ENCODE measurements around the gene PIK3C2B. TPM values are rescaled to one million over a fixed set of nuclear protein-coding genes. Genes with fewer than 3 reads are reported as not detected.
"Not testable (repeated sequence)": the region's sequence is repeated elsewhere in the genome, so short reads cannot be mapped to it uniquely, and the experiment has no call there.

Gene PIK3C2B
- polyA plus RNA-seq, 4 donors: 14.3 to 25.6 (median 17.5) TPM

- no peak for DNase-seq (ENCODE audit: low read depth in 4 of 4, low spot score in 3 of 4)
Measured at GRCh38 chr1:204509186-204509635, 14.6 kb upstream of the PIK3C2B start.

- peak in 1 of 4 donors; percentile 58 for DNase-seq (ENCODE audit: low read depth in 4 of 4, low spot score in 3 of 4)
Measured at GRCh38 chr1:204507317-204508105, 12.9 kb upstream of the PIK3C2B start.

- DNase-seq (ENCODE audit: low read depth in 4 of 4, low spot score in 3 of 4): peak; percentile 91 to 93 (median 92)
Measured at GRCh38 chr1:204506969-204507316, 12.3 kb upstream of the PIK3C2B start.

- peak in 2 of 4 donors; percentile 75 for DNase-seq (ENCODE audit: low read depth in 4 of 4, low spot score in 3 of 4)
Measured at GRCh38 chr1:204506201-204506968, 11.8 kb upstream of the PIK3C2B start.

GRCh38 chr1:204505674-204506200 is 11.1 kb upstream of the PIK3C2B start:
- DNase-seq (ENCODE audit: low read depth in 4 of 4, low spot score in 3 of 4): no peak

GRCh38 chr1:204503913-204504519 is 9.4 kb upstream of the PIK3C2B start:
- no peak for DNase-seq (ENCODE audit: low read depth in 4 of 4, low spot score in 3 of 4)

- peak in 1 of 4 donors; percentile 67 for DNase-seq (ENCODE audit: low read depth in 4 of 4, low spot score in 3 of 4)
Measured at GRCh38 chr1:204503122-204503912, 8.7 kb upstream of the PIK3C2B start.

GRCh38 chr1:204502241-204502640 is 7.6 kb upstream of the PIK3C2B start:
- DNase-seq (ENCODE audit: low read depth in 4 of 4, low spot score in 3 of 4): no peak

GRCh38 chr1:204499511-204500468 is 5.2 kb upstream of the PIK3C2B start:
- no peak for DNase-seq (ENCODE audit: low read depth in 4 of 4, low spot score in 3 of 4)

GRCh38 chr1:204498981-204499380 is 4.4 kb upstream of the PIK3C2B start:
- DNase-seq (ENCODE audit: low read depth in 4 of 4, low spot score in 3 of 4): no peak

- DNase-seq (ENCODE audit: low read depth in 4 of 4, low spot score in 3 of 4): no peak
Measured at GRCh38 chr1:204495777-204496176, 1.2 kb upstream of the PIK3C2B start.

- DNase-seq (ENCODE audit: low read depth in 4 of 4, low spot score in 3 of 4): no peak
Measured at GRCh38 chr1:204495078-204495753, 611 bp upstream of the PIK3C2B start.

- DNase-seq (ENCODE audit: low read depth in 4 of 4, low spot score in 3 of 4): no peak
Measured at GRCh38 chr1:204493984-204494280, 673 bp downstream of the PIK3C2B start.

GRCh38 chr1:204493145-204493983 is 1.2 kb downstream of the PIK3C2B start:
- no peak for DNase-seq (ENCODE audit: low read depth in 4 of 4, low spot score in 3 of 4)

- no peak for DNase-seq (ENCODE audit: low read depth in 4 of 4, low spot score in 3 of 4)
Measured at GRCh38 chr1:204491655-204492054, 3.0 kb downstream of the PIK3C2B start.

GRCh38 chr1:204487256-204487615 is 7.4 kb downstream of the PIK3C2B start:
- DNase-seq (ENCODE audit: low read depth in 4 of 4, low spot score in 3 of 4): no peak

- DNase-seq (ENCODE audit: low read depth in 4 of 4, low spot score in 3 of 4): not testable (repeated sequence)
Measured at GRCh38 chr1:204486513-204487255, 7.9 kb downstream of the PIK3C2B start.
